ENCODE measurements around the gene VAV2. TPM values are rescaled to one million over a fixed set of nuclear protein-coding genes. Genes with fewer than 3 reads are reported as not detected.

Gene VAV2
- total RNA-seq, 1 experiment from 2014 or later: 24.7 TPM

DNA sequence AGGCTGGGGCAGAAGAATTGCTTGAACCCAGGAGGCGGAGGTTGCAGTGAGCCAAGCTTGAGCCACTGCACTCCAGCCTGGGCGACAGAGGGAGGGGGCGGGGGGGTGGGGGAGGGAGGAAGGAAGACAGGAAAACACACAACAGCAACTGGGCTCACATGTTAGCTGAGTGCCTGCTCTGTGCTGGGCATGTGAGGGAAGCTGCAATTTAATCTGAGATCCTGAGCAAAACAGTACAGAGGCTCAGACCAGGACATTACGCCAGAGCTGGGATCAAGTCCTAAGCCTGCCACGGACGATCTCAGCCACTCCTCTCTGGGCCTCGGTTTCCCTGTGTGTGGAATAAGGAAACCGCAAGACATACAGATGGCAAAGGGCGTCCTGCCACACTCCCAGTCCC lies 119.1 kb downstream of the VAV2 start:
- Histone ChIP-seq H3K36me3 (ENCODE audit: control insufficient read depth, insufficient read depth, low read length) (no peaks in the 10 kb centered on the region), H3K9me3 (ENCODE audit: control insufficient read depth, insufficient read depth, low read depth, low read length) (no peaks in the 10 kb centered on the region), H3K4me3 (ENCODE audit: low read depth in 2 of 2, low read length in 2 of 2) (no peak overlapping the region), H3K27ac (ENCODE audit: low read length) (no peak overlapping the region), H3K27me3 (ENCODE audit: control insufficient read depth, insufficient read depth, low read length) (no peaks in the 10 kb centered on the region), H3K4me1 (ENCODE audit: control insufficient read depth, insufficient read depth, low read length) (peaks cover 20% of the 10 kb centered on the region)
- DNase-seq (ENCODE audit: low read depth, low spot score): no peak
- POLR2A ChIA-PET: interaction anchor here (0.5 kb wide), 1 partner anchor 1082 kb away, joined by 12 read pairs; no protein-coding TSS in a partner anchor
- intact Hi-C loops (cut with micrococcal nuclease; ENCODE audit: unreplicated experiment): no loop called here
- no TSS peak for BruUV-seq (replicated peaks)
- in situ Hi-C loops (cut with HindIII; ENCODE audit: low pct_unique_long_range_greater_than_20kb, low sequenced_read_pairs): no loop called here
- CTCF ChIA-PET: interaction anchor here (0.5 kb wide), 1 partner anchor 1247 kb away, joined by 4 read pairs; no protein-coding TSS in a partner anchor
- no peak for ATAC-seq
- TF ChIP-seq, protein P1, sequence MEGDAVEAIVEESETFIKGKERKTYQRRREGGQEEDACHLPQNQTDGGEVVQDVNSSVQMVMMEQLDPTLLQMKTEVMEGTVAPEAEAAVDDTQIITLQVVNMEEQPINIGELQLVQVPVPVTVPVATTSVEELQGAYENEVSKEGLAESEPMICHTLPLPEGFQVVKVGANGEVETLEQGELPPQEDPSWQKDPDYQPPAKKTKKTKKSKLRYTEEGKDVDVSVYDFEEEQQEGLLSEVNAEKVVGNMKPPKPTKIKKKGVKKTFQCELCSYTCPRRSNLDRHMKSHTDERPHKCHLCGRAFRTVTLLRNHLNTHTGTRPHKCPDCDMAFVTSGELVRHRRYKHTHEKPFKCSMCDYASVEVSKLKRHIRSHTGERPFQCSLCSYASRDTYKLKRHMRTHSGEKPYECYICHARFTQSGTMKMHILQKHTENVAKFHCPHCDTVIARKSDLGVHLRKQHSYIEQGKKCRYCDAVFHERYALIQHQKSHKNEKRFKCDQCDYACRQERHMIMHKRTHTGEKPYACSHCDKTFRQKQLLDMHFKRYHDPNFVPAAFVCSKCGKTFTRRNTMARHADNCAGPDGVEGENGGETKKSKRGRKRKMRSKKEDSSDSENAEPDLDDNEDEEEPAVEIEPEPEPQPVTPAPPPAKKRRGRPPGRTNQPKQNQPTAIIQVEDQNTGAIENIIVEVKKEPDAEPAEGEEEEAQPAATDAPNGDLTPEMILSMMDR (IDR thresholded peaks at IDR 0.05): no peak
- TF ChIP-seq POLR2AphosphoS5 (IDR thresholded peaks at IDR 0.05; ENCODE audit: low read depth, low read length) (no peak), SIN3A (IDR thresholded peaks at IDR 0.05; ENCODE audit: borderline replicate concordance, insufficient read depth, low read depth, low read length) (no peak), TCF7L2 (IDR thresholded peaks at IDR 0.05; ENCODE audit: low read depth, low read length) (no peak)
- TF ChIP-seq, protein P2, sequence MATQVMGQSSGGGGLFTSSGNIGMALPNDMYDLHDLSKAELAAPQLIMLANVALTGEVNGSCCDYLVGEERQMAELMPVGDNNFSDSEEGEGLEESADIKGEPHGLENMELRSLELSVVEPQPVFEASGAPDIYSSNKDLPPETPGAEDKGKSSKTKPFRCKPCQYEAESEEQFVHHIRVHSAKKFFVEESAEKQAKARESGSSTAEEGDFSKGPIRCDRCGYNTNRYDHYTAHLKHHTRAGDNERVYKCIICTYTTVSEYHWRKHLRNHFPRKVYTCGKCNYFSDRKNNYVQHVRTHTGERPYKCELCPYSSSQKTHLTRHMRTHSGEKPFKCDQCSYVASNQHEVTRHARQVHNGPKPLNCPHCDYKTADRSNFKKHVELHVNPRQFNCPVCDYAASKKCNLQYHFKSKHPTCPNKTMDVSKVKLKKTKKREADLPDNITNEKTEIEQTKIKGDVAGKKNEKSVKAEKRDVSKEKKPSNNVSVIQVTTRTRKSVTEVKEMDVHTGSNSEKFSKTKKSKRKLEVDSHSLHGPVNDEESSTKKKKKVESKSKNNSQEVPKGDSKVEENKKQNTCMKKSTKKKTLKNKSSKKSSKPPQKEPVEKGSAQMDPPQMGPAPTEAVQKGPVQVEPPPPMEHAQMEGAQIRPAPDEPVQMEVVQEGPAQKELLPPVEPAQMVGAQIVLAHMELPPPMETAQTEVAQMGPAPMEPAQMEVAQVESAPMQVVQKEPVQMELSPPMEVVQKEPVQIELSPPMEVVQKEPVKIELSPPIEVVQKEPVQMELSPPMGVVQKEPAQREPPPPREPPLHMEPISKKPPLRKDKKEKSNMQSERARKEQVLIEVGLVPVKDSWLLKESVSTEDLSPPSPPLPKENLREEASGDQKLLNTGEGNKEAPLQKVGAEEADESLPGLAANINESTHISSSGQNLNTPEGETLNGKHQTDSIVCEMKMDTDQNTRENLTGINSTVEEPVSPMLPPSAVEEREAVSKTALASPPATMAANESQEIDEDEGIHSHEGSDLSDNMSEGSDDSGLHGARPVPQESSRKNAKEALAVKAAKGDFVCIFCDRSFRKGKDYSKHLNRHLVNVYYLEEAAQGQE (IDR thresholded peaks at IDR 0.05; ENCODE audit: insufficient read depth in 1 of 2, low read depth in 2 of 2, low read length in 1 of 2): no peak

DNA sequence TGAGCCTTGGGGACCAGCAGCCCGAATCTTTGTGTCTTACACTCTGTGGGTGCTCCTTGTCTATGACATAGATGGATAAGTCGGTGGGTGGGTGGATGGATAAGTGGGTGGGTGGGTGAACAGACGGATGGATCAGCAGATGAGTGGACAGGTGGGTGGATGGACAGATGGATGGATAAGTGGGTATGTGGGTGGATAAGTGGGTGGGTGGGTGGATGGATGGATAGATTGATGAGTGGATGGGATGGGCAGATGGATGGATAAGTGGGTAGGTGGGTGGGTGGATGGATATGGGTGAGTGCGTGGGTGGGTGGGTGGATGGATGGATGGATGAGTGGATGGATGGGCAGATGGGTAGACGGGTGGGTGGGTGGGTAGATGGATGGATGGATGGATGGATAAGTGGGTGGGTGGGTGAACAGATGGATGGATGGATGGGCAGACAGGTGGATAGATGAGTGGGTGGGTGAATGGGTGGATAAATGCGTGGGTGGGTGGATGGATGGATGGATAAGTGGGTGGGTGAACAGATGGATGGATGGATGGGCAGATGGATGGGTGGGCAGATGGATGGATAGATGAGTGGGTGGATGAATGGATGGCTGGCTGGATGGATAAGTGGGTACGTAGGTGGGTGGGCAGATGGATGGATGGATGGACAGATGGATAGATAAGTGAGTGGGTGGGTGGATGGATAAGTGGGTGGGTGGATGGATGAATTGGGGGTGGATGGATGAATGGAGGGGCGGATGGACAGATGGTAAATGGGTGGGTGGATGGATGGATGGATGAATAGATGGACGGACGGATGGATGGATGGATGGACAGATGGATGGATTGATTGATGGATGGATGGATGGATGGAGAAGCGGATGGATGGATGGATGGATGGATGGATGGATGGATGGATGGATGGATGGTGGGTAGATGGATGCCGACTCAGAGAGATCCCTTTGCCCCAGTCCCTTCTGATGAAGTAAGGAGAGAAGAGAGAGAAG lies 121.2 kb downstream of the VAV2 start:
- Histone ChIP-seq H3K27ac (ENCODE audit: low read length) (no peak overlapping the region), H3K27me3 (ENCODE audit: control insufficient read depth, insufficient read depth, low read length) (no peaks in the 10 kb centered on the region), H3K4me3 (ENCODE audit: low read depth in 2 of 2, low read length in 2 of 2) (no peak overlapping the region), H3K9me3 (ENCODE audit: control insufficient read depth, insufficient read depth, low read depth, low read length) (no peaks in the 10 kb centered on the region), H3K4me1 (ENCODE audit: control insufficient read depth, insufficient read depth, low read length) (peaks cover 20% of the 10 kb centered on the region), H3K36me3 (ENCODE audit: control insufficient read depth, insufficient read depth, low read length) (no peaks in the 10 kb centered on the region)
- no TSS peak for BruUV-seq (replicated peaks)
- ChIA-PET POLR2A (no interaction called here), CTCF (no interaction called here)
- in situ Hi-C loops (cut with HindIII; ENCODE audit: low pct_unique_long_range_greater_than_20kb, low sequenced_read_pairs): no loop called here
- DNase-seq (ENCODE audit: low read depth, low spot score) (no peak), ATAC-seq (no peak)
- TF ChIP-seq, protein P1 (IDR thresholded peaks at IDR 0.05): no peak
- TF ChIP-seq POLR2AphosphoS5 (IDR thresholded peaks at IDR 0.05; ENCODE audit: low read depth, low read length) (no peak), SIN3A (IDR thresholded peaks at IDR 0.05; ENCODE audit: borderline replicate concordance, insufficient read depth, low read depth, low read length) (no peak), TCF7L2 (IDR thresholded peaks at IDR 0.05; ENCODE audit: low read depth, low read length) (no peak)
- TF ChIP-seq, protein P2 (IDR thresholded peaks at IDR 0.05; ENCODE audit: insufficient read depth in 1 of 2, low read depth in 2 of 2, low read length in 1 of 2): no peak
- intact Hi-C loops (cut with micrococcal nuclease; ENCODE audit: unreplicated experiment): no loop called here
